Right lobe of liver (tissue), 4 donors: ENCODE measurements around the gene DDX43.

Source experiments
- CTCF ChIP-seq, 4 donors: fragments of 200-600 bp in 3 of 4; fragments of 450-650 bp in 1 of 4; IDR thresholded peaks; one replicate each; pipeline versions ENCODE4 v1.5.1 to v1.8.0; 2016 to 2022; ENCODE audit warnings: antibody characterized with exemption in 4 of 4, mild to moderate bottlenecking in 2 of 4
- POLR2A ChIP-seq: fragments of 450-650 bp; IDR thresholded peaks from one replicate; pipeline ENCODE4 v1.6.1; 2017; ENCODE audit warnings: antibody characterized with exemption, mild to moderate bottlenecking
- donor health status: DM: no; HTN: no; CAD: no.
- donor health status: DM: no; HTN: no; CAD: no.
- donor health status: DM: no; HTN: yes; CAD: no.

- TF ChIP-seq CTCF (IDR thresholded peaks at IDR 0.05): no peak
- no peak for TF ChIP-seq POLR2A
These were observed 65.4 kb downstream of the DDX43 start for GRCh38 chr6:73460056-73460455.
